HepG2 (cell line): ENCODE measurements around the gene MED25. TPM values are rescaled to one million over a fixed set of nuclear protein-coding genes. Genes with fewer than 3 reads are reported as not detected.

ENCODE experiments used
- ATF7-NPFF ChIP-seq: sonication (generic); formaldehyde crosslinking; IDR thresholded peaks from 2 replicates; pipeline ENCODE4 v1.8.1; 2023; ENCODE audit warnings: mild to moderate bottlenecking, low read depth, missing genetic modification reagents, moderate library complexity
- FOXP4 ChIP-seq: sonication (generic); formaldehyde crosslinking; IDR thresholded peaks from 2 replicates; pipeline ENCODE4 v1.4.0; 2020; ENCODE audit warnings: missing genetic modification reagents
- NFKB2 ChIP-seq: sonication (generic); formaldehyde crosslinking; IDR thresholded peaks from 2 replicates; pipeline ENCODE4 v1.4.0; 2020; ENCODE audit warnings: missing genetic modification reagents, borderline replicate concordance
- NONO ChIP-seq, 2 experiments: fragments of 450-650 bp in 1 of 2; sonication (generic) in 1 of 2; formaldehyde crosslinking in 1 of 2; IDR thresholded peaks in 1 of 2; conservative IDR thresholded peaks in 1 of 2; 2 replicates each; pipeline versions ENCODE4 v1.6.1 to v1.8.0; 2017 to 2022; ENCODE audit warnings: mild to moderate bottlenecking in 1 of 2, missing genetic modification reagents in 1 of 2, moderate library complexity in 1 of 2
- PRDM4 ChIP-seq: sonication (generic); formaldehyde crosslinking; IDR thresholded peaks from 2 replicates; pipeline ENCODE4 v1.9.0; 2021; ENCODE audit warnings: missing genetic modification reagents, borderline replicate concordance
- RXRA ChIP-seq: sonication (generic); formaldehyde crosslinking; IDR thresholded peaks from 2 replicates; pipeline ENCODE4 v1.5.1; 2020; ENCODE audit warnings: missing genetic modification reagents
- SALL1 ChIP-seq: sonication (generic); formaldehyde crosslinking; IDR thresholded peaks from 2 replicates; pipeline ENCODE4 v1.8.0; 2022; ENCODE audit warnings: mild to moderate bottlenecking, missing genetic modification reagents
- SOX6 ChIP-seq, 2 experiments: fragments of 450-650 bp in 1 of 2; sonication (generic) in 1 of 2; formaldehyde crosslinking in 1 of 2; IDR thresholded peaks; 2 replicates each; pipeline versions ENCODE4 v1.4.0 to v1.6.1; 2017 to 2020; ENCODE audit warnings: antibody characterized with exemption in 1 of 2, mild to moderate bottlenecking in 1 of 2, missing genetic modification reagents in 1 of 2
- TBX2 ChIP-seq: sonication (generic); formaldehyde crosslinking; IDR thresholded peaks from 2 replicates; pipeline ENCODE4 v1.5.0; 2020; ENCODE audit warnings: missing genetic modification reagents, mild to moderate bottlenecking, borderline replicate concordance
- ZNF30 ChIP-seq: sonication (generic); formaldehyde crosslinking; IDR thresholded peaks from 2 replicates; pipeline ENCODE4 v1.5.0; 2020; ENCODE audit warnings: mild to moderate bottlenecking, missing genetic modification reagents
- ZNF552 ChIP-seq: sonication (generic); formaldehyde crosslinking; IDR thresholded peaks from 2 replicates; pipeline ENCODE4 v1.9.0; 2022; ENCODE audit warnings: missing genetic modification reagents, mild to moderate bottlenecking, borderline replicate concordance
- polyA plus RNA-seq, 8 experiments: library from polyadenylated mRNA; depleted of rRNA in 3 of 8; stranded (reverse) in 7 of 8; unstranded in 1 of 8; fragments of >200 nt; fragmentation: Illumina TruSeq in 4 of 8; extraction: Trizol in 4 of 8; gene quantifications; 2 replicates each; pipeline versions ENCODE4 v1.2.1 to v1.2.3, GENCODE V29; 2011 to 2016; ENCODE audit warnings: low read depth in 4 of 8, missing spikeins in 1 of 8, mixed read lengths in 1 of 8; ENCODE audit not compliant: insufficient read depth in 1 of 8
- total RNA-seq, 5 experiments: library from RNA; depleted of rRNA; stranded (reverse); fragments of >200 nt; fragmentation: Illumina TruSeq; extraction: Trizol; gene quantifications; 2 replicates each; pipeline ENCODE4 v1.2.3, GENCODE V29; 2016; ENCODE audit warnings: low read depth in 1 of 5
- TF ChIP-seq, protein P1 (sequence below): sonication (generic); formaldehyde crosslinking; conservative IDR thresholded peaks from 2 replicates; pipeline ENCODE4 v1.4.0; 2020; ENCODE audit warnings: missing genetic modification reagents
- TF ChIP-seq, protein P2 (sequence below): sonication (generic); formaldehyde crosslinking; IDR thresholded peaks from 2 replicates; pipeline ENCODE4 v1.8.0; 2023; ENCODE audit warnings: mild to moderate bottlenecking, missing genetic modification reagents
- TF ChIP-seq, protein P3 (sequence below): sonication (generic); formaldehyde crosslinking; IDR thresholded peaks from 2 replicates; pipeline ENCODE4 v1.4.0; 2020; ENCODE audit warnings: mild to moderate bottlenecking, missing genetic modification reagents

Gene MED25
- total and polyA plus RNA-seq, 2 of the 13 experiments (the other 11 are each of a cell fraction or from before 2014, with no cell fraction given) = 11.1 to 15.1 TPM

DNA sequence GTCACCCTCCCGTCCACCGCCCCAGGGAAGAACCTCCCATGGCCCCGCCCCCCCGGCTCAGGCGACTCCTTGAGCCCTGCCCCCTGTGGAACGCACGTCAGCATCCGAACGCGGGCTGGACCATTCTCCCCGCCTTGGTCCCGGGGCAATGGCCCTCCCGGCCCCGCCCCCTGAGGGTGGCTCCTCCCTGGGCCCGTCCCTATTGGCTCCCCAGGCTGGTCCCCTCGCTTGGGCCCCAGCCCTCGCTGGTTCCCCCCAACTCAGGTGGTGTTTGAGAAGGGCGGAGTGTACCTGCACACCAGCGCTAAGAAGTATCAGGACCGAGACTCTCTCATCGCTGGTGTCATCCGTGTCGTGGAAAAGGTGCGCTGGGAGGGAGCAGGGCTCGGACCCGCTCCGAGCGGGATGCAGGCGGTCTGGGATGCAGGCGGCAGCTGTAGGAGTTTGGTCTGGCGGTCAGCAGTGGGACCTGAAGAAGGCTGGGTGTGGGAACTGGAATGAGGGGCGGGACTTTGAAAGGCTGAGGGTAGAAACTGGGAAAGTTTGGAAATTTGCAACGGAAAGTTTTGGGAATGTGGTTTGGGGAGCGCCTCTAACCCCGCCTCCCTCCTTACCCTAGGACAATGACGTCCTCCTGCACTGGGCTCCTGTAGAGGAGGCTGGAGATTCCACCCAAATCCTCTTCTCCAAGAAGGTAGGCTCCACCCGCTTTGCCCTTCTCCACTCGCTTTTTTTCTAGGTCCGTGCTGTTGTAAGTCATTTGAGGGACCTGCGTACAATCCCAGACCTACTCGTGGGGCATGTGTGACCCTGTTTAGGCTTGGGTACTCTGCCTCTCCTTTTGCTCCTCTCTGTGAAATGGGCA, 60.0 kb downstream of the MED25 start (continued):
- TF ChIP-seq SALL1 (CRISPR knock-in tag) (peak; percentile 35; the same call in 1 of the 2 replicates), RXRA (CRISPR knock-in tag) (peak; percentile 77), TBX2 (peak; percentile 52; the same call in 1 of the 2 replicates), FOXP4 (CRISPR knock-in tag) (peak; percentile 31; the same call in 1 of the 2 replicates), ZNF552 (no peak), ZNF30 (CRISPR knock-in tag) (no peak), SOX6 (IDR thresholded peaks at IDR 0.05) (no peak), SOX6 (CRISPR knock-in tag; IDR thresholded peaks at IDR 0.05) (peak; percentile 41), PRDM4 (CRISPR knock-in tag) (no peak), NONO (IDR thresholded peaks at IDR 0.05) (no peak), NONO (CRISPR knock-in tag; conservative IDR thresholded peaks at IDR 0.05) (peak; percentile 80), NFKB2 (CRISPR knock-in tag) (peak; percentile 78; the same call in 1 of the 2 replicates), ATF7-NPFF (CRISPR knock-in tag) (0 out of 2 replicates have a peak, but pooled peaks have one; percentile 37)
- TF ChIP-seq, protein P1, sequence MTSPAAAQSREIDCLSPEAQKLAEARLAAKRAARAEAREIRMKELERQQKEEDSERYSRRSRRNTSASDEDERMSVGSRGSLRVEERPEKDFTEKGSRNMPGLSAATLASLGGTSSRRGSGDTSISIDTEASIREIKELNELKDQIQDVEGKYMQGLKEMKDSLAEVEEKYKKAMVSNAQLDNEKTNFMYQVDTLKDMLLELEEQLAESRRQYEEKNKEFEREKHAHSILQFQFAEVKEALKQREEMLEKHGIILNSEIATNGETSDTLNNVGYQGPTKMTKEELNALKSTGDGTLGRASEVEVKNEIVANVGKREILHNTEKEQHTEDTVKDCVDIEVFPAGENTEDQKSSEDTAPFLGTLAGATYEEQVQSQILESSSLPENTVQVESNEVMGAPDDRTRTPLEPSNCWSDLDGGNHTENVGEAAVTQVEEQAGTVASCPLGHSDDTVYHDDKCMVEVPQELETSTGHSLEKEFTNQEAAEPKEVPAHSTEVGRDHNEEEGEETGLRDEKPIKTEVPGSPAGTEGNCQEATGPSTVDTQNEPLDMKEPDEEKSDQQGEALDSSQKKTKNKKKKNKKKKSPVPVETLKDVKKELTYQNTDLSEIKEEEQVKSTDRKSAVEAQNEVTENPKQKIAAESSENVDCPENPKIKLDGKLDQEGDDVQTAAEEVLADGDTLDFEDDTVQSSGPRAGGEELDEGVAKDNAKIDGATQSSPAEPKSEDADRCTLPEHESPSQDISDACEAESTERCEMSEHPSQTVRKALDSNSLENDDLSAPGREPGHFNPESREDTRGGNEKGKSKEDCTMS (CRISPR knock-in tag) = no peak
- TF ChIP-seq, protein P2, sequence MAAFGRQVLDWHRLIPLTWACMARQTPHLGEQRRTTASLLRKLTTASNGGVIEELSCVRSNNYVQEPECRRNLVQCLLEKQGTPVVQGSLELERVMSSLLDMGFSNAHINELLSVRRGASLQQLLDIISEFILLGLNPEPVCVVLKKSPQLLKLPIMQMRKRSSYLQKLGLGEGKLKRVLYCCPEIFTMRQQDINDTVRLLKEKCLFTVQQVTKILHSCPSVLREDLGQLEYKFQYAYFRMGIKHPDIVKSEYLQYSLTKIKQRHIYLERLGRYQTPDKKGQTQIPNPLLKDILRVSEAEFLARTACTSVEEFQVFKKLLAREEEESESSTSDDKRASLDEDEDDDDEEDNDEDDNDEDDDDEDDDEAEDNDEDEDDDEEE = 0 out of 2 replicates have a peak, but pooled peaks have one; percentile 21
- TF ChIP-seq, protein P3, sequence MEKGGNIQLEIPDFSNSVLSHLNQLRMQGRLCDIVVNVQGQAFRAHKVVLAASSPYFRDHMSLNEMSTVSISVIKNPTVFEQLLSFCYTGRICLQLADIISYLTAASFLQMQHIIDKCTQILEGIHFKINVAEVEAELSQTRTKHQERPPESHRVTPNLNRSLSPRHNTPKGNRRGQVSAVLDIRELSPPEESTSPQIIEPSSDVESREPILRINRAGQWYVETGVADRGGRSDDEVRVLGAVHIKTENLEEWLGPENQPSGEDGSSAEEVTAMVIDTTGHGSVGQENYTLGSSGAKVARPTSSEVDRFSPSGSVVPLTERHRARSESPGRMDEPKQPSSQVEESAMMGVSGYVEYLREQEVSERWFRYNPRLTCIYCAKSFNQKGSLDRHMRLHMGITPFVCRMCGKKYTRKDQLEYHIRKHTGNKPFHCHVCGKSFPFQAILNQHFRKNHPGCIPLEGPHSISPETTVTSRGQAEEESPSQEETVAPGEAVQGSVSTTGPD = peak; percentile 39; the same call in 1 of the 2 replicates
